GM19438 (cell line): ENCODE results near the gene MBNL1.
"Not testable (repeated sequence)": the region's sequence is repeated elsewhere in the genome, so short reads cannot be mapped to it uniquely, and the experiment has no call there.

Experiments used
- ATAC-seq: cut with Tn5 transposase; IDR thresholded peaks from one replicate; pipeline ENCODE4 v1.9.1; 2021; ENCODE audit warnings: low read depth; ENCODE audit not compliant: unreplicated experiment

Gene MBNL1

DNA sequence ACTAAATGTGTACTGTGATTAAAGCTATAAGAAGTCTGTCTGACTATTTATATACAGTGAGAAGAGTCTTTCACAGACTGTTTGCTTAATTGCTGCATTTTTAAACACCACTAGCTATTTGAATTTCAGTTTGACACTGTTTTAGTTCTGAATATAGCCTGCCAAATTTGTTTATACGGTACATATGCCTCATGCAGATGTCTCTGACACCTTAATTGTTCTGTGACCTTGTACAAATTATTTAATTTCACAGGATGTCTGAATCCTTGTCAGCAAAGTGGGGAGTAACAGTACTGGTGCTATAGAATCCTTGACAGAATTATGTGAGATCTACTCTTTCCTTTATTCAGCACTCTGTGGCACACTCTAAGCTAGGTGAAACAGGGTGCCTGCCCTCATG lies 125.5 kb downstream of the MBNL1 start:
- ATAC-seq, result no peak

DNA sequence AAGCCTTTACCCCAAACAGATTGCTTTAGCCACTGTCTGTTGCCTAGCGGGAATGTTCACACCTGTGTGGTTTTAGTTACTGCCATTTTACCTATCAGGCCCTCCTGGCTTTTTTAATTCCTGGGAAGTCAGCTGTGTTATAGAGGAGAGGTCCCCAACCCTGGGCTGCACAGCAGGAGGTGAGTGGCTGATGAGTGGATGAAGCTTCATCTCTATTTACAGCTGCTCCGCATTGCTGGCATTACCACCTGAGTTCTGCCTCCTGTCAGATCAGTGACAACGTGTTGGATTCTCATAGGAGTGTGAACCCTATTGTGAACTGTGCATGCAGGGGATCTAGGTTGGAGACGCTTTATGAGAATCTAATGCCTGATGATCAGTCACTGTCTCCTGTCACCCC lies 127.0 kb downstream of the MBNL1 start:
- no peak for ATAC-seq

DNA sequence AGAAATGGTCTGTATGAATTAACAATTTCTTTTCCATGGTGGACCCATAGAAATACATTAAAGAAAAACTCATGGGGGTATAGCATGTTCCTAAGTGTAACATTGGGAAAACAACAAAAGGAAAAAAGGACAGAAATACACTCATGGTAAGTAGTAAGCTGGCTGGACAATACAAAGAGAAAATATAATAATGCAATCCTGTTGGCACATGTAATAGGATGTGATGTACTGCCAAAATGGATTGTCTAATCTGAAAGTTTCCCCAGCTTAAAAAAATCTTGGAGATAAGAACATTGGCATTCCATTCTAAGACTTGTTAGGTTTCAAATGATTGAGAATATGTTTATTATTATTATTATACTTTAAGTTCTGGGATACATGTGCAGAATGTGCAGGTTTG lies 128.1 kb downstream of the MBNL1 start:
- no peak for ATAC-seq

DNA sequence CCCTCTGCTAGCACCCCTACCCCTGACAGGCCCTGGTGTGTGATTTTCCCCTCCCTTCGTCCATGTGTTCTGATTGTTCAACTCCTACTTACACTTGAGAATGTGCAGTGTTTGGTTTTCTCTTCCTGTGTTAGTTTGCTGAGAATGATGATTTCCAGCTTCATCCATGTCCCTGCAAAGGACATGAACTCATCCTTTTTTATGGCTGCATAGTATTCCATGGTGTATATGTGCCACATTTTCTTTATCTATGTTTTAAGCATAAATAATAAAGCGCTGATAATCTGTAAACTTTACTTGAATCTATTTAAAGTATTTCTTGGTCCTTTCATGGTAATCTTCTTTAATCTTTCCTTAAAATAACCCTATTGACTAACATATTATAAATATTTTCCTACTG lies 128.6 kb downstream of the MBNL1 start:
- not testable (repeated sequence) for ATAC-seq

DNA sequence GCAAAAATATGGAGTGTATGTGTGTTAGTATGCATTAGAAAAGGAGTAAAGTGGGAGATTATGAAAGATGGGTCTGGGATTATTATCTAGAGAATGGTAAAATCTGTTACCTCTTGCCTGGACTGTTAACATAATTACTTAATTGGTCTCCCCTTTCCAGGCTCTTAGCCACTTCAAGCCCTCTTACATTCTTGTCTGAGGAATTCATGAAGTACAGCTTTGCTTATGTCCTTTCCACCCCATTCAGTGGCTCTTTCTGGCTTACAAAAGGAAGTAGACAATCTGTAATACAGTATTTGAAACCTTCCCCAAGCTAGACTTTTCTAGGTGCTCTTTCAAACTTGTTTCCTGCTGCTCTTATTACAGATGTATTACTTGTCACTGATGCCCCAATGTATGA lies 129.8 kb downstream of the MBNL1 start:
- ATAC-seq, result no peak

DNA sequence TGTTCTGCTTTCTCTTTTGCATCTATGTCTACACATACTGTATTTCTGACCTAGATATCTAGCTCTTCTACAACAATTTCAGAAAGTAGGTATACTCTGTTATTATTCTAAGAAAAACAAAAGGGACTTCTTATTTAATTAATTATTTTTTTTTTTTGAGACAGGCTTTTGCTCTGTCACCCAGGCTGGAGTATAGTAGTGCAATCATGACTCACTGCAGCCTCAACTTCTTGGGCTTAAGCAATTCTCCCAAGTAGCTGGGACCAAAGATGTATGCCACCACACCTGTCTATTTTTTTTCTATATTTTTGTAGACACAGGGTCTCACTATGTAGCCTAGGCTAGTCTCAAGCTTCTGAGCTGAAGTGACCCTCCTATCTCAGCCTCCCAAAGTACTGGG lies 130.6 kb downstream of the MBNL1 start:
- ATAC-seq, result no peak

DNA sequence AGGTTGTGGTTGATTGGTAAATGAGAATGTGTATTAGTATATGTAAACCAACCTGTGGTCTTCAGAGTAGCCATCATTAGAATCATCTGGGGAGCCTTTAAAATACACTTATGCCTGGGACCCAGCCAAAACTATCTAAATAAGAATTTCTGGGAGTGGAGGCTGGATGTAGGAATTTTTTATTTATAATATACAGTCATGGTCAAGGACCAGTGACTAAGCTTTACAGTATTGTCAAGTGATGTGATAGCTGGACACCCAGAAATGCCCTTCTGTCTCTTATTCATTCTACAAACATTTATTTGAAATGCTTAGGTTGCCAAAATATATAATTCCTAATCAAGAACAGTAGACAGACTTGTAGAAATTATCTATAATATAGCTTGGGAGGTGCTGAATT lies 132.2 kb downstream of the MBNL1 start:
- no peak for ATAC-seq

DNA sequence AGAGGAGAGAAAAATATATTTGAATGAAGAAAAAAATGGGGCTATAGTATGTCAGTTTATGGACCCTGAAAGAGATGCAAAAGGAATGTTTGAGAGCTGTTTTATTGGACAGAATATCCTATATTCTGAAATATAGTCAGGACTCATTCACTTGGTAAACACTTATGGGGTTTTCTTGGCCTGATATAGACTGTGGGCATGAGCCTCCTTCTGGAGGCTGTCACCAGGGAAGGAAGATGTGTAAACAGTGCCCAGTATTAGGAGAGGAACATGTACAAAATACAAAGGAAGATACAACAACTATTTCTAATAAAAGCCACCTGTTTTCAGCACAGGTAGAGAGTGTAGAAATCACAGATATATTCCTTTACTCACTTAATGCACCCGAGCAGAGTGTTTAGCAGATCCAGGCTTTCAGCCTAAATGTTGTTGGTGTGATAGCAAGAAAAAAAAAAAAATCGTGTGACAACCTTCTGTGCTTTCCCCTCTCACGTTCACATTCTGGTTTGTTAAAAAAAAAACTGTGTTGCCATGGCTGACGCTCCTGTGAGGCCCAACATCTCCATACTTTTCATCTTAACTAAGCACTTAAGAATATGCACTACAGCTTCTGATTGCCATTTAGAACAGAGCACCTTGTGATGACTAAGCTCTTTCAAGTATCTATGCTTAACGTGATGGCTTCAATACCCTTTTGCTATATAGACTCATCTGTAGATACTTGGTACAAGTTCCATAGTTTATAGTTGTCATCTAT lies 134.1 kb downstream of the MBNL1 start:
- no peak for ATAC-seq

DNA sequence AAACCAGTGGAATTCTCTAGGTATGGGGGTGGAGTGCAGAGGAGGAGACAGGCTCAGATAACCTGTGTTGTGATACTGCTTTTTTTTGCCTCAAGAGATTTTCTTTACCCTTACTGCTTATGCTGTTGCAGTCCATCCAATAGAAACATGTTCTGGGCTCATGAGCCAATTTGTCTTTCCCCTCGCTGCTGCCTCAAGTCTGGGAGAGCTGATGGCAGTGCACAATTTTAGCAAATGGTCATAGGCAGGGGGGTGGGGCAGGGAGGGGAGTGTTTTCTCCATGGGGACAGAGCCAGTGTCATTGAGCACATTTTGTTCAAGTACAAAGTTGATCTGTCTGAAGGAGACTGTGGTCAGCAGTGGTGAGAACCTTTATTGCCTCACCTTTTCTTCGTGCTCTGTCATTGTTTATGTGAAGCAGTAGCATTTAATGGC lies 134.9 kb downstream of the MBNL1 start:
- no peak for ATAC-seq

DNA sequence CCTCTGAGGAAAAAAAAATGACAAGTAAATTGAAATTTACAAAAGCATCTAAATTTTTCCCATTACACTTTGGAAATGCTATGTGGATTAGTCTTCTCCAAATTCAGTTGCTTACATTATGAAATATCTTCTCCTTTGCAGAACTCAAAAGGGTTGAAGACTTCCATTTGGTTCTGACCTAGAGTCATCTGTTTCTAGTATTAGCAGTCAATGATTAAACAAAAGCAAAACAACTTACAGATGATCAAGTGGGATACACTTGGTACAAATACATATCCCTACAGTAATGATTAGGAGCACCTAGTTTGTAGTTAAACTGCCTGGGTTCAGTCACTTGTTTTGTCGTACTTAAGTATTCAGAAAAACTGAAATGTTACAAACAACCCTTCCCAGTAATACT lies 136.2 kb downstream of the MBNL1 start:
- no peak for ATAC-seq

DNA sequence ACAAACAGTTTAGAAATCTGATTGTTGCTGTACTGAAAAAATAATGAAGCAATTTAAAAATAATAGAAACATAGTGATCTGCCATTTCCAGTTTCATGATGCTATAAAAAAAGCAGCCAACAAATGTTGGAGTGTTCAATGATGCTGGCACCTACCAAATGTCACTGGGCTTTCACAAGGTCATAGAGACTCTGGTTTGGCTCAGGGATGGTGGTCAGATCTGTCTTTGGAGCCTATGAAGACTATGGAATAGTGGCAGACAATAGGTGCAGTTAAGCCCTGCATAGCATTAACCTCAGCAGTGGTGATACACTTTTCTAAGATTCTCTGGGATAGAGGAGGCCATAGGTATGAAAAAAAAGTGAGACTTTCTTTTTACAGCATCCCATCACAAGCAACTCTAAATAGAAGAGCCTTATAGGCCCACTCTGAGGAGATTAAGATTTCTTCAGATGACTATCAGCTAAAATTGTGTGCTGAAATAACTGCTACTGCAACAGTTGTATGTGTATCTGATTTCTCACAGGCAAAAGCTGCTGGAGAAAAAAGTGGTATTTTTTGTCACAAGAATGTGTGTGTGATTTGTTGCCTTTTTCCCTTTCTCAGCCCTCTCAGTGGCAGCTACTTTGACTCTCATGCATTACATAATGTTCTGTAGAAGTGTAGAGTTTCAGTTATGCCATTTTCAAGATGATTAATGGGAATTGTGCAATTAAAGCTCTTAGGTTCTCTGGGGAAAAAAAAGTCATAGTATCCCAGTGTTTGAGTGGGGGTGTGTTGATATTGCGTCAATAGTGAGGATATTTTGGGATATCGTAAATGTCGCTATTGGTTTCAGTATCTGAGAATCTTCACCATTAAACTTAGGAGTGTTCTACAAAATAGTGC lies 137.4 kb downstream of the MBNL1 start:
- no peak for ATAC-seq

DNA sequence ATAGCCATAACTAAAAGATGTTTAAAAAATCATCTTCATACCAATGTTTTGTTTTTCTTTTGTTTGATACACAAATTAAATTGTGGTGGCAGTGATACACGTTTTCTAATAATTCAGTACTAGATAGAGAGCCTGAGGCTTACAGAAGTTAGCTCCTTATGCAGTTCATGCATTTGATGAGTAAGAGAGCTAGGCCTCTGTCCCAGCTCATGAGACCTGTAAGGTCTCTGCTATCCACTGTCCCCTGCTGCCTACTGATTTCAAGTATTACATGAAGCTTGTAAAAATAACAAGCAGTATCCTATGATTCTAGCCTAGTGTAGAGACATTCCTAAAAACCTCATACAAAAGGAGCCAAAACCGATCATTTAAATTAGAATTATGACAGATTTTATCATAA lies 144.5 kb downstream of the MBNL1 start:
- no peak for ATAC-seq

DNA sequence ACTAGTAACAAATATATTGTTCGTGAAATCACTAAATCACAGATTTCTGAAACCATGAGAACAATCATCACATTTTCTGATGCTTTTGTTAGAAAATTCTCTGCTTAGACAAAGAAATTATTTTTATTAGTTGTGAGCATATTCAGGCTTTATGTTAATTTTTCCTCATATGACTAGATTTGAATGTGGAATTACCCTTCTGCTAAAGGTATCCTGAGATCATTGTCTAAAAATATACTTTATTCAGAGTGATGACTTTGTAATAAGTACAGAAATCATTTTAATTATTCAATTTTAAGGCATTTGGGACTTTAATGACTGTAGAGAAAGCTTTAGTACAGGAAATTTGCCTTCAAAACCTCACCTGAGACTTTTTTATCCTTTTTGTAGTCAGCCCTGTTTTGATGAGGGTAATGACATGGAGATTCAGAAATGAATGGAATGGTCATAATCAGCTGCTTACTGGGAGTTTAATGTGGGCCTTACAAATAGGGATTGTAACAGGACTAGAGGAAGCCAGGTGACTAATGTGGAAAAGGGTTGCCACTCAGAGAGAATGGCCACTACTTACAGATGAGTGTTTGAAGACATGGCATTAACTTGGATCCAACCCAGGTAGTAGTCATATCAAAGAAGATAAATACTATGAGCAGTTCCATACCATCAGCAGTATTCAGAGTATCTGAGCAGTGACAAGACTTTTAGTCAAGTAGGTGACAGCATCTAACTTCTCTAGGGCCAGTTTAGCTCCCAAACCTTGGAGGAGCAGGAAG lies 148.3 kb downstream of the MBNL1 start:
- ATAC-seq, result no peak

DNA sequence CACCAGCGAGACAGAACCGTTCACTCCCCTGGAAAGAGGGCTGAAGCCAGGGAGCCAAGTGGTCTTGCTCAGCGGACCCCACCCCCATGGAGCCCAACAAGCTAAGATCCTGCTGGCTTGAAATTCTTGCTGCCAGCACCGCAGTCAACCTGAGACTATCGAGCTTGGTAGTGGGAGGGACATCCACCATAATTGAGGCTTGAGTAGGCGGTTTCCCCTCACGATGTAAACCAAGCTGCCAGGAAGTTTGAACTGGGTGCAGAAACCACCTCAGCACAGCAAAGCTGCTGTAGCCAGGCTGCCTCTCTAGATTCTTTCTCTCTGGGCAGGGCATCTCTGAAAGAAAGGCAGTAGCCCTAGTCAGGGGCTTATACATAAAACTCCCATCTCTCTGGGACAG lies 151.0 kb downstream of the MBNL1 start:
- no peak for ATAC-seq

DNA sequence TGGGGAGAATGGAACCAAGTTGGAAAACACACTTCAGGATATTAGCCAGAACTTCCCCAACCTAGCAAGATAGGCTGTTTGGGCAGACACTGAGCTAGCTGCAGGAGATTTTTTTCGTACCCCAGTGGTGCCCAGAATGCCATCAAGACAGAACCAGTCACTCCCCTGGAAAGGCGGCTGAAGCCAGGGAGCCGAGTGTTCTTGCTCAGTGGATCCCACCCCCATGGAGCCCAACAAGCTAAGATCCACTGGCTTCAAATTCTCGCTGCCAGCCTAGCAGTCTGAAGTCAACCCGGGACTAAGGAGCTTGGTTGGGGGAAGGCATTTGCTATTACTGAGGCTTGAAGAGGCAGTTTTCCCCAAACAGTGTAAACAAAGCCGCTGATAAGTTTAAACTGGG lies 152.4 kb downstream of the MBNL1 start:
- no peak for ATAC-seq

DNA sequence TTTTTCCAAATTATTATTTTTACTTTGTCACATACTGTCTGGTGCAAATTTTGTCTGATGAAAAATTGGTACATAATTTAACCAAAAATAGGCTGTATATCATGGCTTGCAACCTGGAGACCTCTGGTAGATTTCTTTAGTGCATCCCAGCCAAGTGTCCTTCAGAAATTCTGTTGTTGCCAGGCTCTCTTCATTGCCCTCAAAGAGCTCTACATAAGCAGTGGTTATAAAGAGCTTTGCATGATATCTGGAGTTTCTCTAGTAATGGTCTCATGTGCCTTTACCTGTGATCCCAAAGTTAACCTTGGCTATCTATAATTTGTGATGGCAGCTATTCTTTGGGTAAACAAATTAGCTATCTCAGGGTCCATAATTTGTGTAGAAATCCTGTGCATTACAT lies 157.7 kb downstream of the MBNL1 start:
- no peak for ATAC-seq

DNA sequence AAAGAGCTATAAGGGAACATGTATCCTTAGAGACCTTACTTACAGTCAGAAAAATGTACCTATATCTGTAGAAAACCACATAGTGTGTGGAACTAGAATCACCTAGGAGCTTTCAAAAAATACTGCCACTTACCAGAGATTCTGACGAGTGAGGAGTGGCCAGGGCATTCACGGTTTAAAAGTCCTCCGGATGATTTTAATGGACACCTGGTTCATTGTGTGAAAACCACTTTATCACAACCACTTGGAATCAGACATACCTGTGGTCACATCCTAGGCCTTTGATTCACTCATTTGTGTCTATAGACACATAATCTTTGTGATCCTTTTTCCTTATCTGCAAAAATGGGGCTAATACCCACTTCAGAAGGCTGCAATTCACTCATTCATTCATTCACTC lies 159.8 kb downstream of the MBNL1 start:
- ATAC-seq, result no peak

DNA sequence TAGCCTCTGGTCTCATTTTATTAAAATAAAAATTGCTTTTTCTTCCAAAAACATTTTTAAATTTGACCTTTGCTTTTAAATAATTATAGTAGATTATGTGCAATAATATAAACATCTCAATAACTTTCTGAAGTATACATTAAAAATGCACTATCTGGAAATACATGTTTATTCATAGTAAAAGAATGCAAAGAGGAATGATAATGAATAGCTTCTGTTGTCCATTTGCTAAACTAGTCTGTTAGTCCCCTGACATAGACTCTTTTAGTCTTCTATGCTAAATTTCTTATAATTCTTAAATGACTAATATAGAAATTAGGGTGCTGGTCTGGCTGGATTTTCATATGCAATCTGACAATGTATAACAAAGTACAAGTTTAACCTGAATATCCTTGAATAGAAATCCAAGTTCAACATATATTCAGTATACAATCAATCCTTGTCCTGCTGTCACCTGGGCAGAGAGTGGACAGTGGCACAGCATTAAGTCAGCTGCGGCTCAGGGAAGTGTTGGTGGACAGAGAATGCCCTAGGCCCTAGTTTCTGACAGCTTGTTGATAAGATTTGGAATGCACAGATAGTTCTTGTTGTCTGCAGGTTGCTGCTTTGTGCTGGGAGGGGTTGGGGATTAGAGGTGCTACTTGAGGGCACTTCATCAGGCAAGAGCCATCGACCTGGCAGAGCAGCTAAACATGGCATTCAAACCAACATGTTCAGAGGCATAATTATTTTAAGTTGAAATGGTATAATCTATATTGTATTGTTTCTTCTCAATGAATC lies 161.7 kb downstream of the MBNL1 start:
- ATAC-seq, result no peak

DNA sequence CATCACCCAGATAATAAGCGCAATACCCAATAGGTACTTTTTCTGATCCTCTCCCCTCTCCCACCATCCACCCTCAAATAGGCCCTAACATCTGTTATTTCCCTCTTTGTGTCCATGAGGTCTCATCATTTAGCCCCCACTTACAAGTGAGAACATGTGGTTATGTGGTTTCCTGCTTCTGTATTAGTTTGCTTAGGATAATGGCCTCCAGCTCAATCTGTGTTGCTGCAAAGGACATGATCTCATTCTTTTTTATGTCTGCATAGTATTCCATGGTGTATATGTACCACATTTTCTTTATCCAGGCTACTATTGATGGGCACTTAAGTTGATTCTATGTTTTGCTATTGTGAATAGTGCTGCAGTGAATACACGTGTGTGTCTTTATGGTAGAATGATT lies 165.4 kb downstream of the MBNL1 start:
- no peak for ATAC-seq

DNA sequence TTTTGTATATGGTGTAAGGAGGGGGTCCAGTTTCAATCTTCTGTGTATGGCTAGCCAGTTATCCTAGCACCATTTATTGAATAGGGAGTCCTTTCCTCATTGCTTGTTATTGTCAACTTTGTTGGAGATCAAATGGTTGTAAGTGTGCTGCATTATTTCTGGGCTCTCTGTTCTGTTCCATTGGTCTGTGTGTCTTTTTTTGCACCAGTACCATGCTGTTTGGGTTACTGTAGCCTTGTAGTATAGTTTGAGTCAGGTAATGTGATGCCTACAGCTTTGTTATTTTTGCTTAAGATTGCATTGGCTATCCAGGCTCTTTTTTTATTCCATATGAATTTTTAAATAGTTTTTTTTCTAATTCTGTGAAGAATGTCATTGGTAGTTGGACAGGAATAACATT lies 166.5 kb downstream of the MBNL1 start:
- not testable (repeated sequence) for ATAC-seq
